ENCODE data around the gene DENND1C. TPM values are rescaled to one million over a fixed set of nuclear protein-coding genes. Genes with fewer than 3 reads are reported as not detected.

Gene DENND1C
- total RNA-seq, 1 experiment from 2014 or later: 0.17 TPM

DNA sequence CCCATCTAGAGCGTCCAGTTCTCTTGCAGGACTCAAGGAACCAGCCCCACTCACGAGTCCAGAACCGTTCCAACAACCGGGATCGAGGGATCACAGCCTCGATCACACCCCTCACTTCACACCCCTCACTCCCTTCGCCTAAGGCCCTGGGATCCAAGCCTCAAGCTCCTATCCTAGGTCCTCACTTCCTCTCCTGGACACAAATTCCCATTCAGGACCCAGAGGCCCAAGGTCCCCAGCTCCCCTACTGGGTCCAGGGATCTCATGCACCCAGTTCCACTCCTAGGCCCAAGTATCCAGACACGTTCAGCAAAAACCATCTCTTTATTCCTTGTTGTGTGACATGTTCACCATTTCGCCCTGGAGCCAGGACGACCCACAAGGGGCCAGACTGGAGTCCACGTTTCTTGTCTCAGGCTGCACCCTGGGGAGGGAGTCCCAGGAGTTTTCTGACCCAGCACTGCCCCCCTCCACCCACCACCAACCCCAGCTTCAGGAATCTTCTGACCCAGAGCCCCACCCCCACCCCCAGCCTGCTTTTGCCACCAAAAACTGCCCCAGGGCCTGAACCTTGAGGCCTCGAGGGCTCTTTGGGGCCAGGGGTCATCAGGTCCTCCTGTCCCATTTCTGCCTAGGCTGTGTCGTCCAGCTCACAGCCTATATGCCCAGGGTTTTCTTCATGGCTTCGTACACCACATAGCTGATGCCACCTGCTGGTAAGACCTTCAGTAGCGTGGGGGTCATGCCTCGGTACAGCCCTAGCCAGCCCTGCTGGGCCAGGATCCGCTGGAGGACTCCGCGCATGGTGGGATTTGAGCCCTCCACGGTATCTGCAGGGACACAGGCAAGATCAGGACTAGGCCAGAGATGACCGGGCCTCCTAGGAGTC is 55.6 kb downstream of the DENND1C start:
- DNase-seq (ENCODE audit: extremely low read depth, low read depth): no peak

DNA sequence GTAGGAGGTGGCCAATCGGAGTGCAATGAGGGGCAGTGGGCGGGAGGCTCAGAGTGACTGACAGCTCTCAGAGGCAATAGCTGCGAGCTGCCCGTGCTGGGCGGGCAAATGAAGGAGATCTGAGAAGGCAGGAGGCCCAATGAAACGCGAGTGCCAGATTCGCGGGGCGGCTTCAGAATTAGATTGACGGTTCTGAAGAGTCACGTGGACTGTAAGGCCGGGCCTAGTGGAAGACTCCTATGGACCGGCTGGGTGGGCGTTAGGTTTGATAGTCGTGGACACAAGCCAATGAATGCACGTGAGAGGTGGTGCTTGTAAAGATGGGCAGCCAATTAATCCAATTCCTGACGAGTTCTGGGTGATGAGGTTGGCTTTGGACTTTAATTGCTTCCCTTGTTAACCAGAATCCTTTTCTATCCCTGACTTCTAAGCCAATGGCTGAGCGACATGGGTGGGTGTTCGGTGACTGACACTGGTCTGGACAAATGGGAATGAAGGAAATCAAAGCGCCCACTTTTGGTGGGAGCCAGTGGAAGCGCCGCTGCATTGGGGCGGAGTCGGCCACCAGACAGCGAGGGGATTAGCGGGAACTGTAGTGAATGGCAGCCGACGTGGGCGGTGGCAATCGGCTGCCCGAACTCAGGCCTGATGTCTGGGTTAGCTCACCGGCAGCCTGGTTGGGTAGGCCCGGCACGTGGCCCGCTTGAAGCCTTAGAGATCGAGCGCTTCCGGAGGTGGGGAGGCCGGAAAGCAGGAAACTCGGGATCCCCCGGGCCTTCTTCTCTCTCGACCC is 56.5 kb downstream of the DENND1C start:
- DNase-seq (ENCODE audit: extremely low read depth, low read depth): peak; percentile 99

DNA sequence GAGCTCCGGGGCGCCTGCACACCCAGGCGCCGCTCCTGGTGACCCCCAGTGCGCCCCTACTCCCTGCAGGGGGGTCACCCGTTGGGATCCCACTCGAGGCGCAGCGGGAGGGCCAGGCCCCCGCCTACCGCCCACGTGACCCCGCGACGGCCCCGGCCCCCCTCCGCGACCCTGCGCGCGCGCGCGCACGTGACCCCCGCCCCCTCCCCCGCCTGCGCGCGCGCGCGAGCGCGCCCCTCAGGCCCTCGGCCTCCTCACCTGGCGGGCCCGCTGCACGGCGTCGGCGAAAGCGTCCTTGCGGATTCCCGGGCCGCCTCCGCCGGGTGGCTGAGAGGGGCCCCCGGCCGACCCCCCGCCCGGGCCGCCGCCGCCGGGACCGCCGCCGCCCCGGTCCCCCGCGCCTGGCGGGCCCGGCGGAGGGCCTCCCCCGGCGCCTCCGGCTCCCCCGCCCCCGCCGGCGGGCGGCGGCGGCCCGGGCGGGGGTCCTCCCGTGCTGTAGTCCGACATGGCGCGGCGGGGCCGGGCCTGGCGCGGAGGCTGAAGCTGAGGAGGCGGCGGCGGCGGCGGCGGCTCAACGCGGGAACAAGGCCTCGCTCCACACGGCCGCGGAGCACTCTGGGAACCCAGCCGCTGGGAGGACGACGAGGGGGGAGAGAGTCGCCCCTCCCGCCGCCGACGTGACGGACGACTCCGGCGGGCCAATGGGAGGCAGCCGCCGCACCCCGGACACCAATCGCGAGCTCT is 57.2 kb downstream of the DENND1C start, which contains the start of gene KHSRP:
Gene KHSRP (minus strand): TSS at position 617 of the 744 bp plus-strand sequence. CDS start 110 bp downstream, at position 507.
- no peak for DNase-seq (ENCODE audit: extremely low read depth, low read depth)

DNA sequence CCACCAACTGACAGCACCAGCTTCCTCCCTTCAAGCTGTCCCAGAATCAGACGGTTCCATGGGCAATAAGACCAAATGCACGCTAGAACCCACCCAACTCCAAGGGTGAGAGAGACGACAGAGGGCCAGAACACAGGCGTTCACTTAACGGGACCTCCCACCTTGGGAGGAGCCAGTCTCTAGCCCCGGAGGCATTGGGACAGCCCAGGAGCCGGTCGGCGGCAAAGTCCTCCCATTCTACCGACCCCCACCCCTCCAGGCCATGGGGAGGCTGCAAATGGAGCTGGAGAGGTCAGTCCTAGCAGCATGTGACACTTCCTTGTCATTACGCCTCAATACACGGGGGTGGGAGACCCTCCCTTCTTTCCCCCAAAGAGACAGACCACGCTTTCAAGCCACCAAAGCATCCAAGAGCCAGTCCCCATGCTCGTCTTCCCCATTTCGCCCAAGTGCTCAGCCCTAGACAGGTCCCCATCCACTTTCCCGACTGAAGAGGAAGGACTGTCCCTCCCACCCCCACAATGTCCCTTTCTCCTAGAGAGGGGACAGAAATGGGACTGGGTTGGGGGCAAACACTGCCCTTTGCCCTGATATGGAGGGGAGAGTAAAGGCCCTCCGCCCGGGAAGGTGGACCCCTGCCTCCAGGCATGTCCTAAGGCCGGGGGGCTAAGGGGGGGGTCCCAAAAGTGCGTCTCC is 57.9 kb downstream of the DENND1C start:
- DNase-seq (ENCODE audit: extremely low read depth, low read depth): no peak

GRCh38 chr19:6421075-6422014 is 60.2 kb downstream of the DENND1C start:
- DNase-seq (ENCODE audit: extremely low read depth, low read depth): no peak

DNA sequence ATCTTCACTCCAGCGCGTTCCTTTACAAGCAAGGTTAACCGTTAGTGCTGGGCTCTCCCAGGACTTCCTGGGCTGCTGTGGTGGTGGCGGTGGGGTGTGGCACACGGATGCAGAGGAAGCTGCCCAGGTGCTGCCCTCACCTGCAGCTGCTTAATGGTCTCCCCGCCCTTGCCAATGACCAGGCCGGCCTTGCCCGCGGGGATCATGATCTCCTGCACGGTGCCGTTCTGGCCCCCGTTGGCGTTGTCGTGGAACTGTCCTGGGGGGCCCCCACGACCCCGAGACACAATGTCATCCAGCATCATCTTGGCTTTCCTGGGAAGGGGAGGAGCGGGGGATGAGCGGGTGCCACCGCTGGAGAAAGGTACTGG is 63.0 kb downstream of the DENND1C start:
- no peak for DNase-seq (ENCODE audit: extremely low read depth, low read depth)

GRCh38 chr19:6417713-6418561 is 63.6 kb downstream of the DENND1C start:
- peak; percentile 33 for DNase-seq (ENCODE audit: extremely low read depth, low read depth)

Small RNA genes lying within 50 kb of the gene (small RNA-seq; reads per million reads assigned to genes)
- 0 reads per million in 2 experiments for gene AC010503.2

Other genes starting within 250 kb of the DENND1C start
- gene MLLT1, start 201.8 kb downstream of the DENND1C start, total RNA-seq (2014; rRNA removed; shearing (Covaris generic)): 14.6 and 17.8 TPM in 2 replicates
- not detected in 2 replicates for gene ACER1, start 148.2 kb downstream of the DENND1C start, total RNA-seq (2014; rRNA removed; shearing (Covaris generic))
- gene CLPP, start 120.3 kb downstream of the DENND1C start, total RNA-seq (2014; rRNA removed; shearing (Covaris generic)): 61.2 and 64.7 TPM in 2 replicates
- 11.9 and 18.4 TPM in 2 replicates for gene ALKBH7, start 109.0 kb downstream of the DENND1C start, total RNA-seq (2014; rRNA removed; shearing (Covaris generic))
- gene PSPN, start 105.9 kb downstream of the DENND1C start, total RNA-seq (2014; rRNA removed; shearing (Covaris generic)): 1.1 and 5.3 TPM in 2 replicates
- 39.3 and 44.1 TPM in 2 replicates for gene GTF2F1, start 88.6 kb downstream of the DENND1C start, total RNA-seq (2014; rRNA removed; shearing (Covaris generic))
- gene KHSRP, start 57.0 kb downstream of the DENND1C start, total RNA-seq (2014; rRNA removed; shearing (Covaris generic)): 73.6 and 92.4 TPM in 2 replicates
- not detected in 2 replicates for gene SLC25A41, start 48.0 kb downstream of the DENND1C start, total RNA-seq (2014; rRNA removed; shearing (Covaris generic))
- 13.3 and 14.1 TPM in 2 replicates for gene SLC25A23, start 22.0 kb downstream of the DENND1C start, total RNA-seq (2014; rRNA removed; shearing (Covaris generic))
- gene CRB3, start 17.5 kb downstream of the DENND1C start, total RNA-seq (2014; rRNA removed; shearing (Covaris generic)): 0.20 TPM in 1 of 2 replicates, not detected in the other
- 4.4 and 6.5 TPM in 2 replicates for gene TUBB4A, start 20.5 kb upstream of the DENND1C start, total RNA-seq (2014; rRNA removed; shearing (Covaris generic))
- gene TNFSF9, start 49.2 kb upstream of the DENND1C start, total RNA-seq (2014; rRNA removed; shearing (Covaris generic)): 35.4 and 40.4 TPM in 2 replicates
- 136 and 144 TPM in 2 replicates for gene CD70, start 109.4 kb upstream of the DENND1C start, total RNA-seq (2014; rRNA removed; shearing (Covaris generic))
- not detected in 2 replicates for gene TNFSF14, start 188.4 kb upstream of the DENND1C start, total RNA-seq (2014; rRNA removed; shearing (Covaris generic))
- gene C3, start 238.9 kb upstream of the DENND1C start, total RNA-seq (2014; rRNA removed; shearing (Covaris generic)): 3.3 and 3.5 TPM in 2 replicates

All from NCI-H460 (cell line).